NCI-H146 treated with DMSO at 0.1 percent for 48 hours (cell line): ENCODE measurements around the gene SMO.
"Not testable (repeated sequence)": the region's sequence is repeated elsewhere in the genome, so short reads cannot be mapped to it uniquely, and the experiment has no call there.

Experiments
- DNase-seq: peaks from one replicate; lab custom pipeline; 2025; ENCODE audit not compliant: unreplicated experiment; lab: John Stamatoyannopoulos, UW

The SMO gene

GRCh38 chr7:129169686-129170440, 18.6 kb upstream of the SMO start:
- DNase-seq, result no peak

- no peak for DNase-seq
Observed at GRCh38 chr7:129170441-129171021, 17.9 kb upstream of the SMO start.

- DNase-seq, result not testable (repeated sequence)
Observed at GRCh38 chr7:129173861-129174260, 14.6 kb upstream of the SMO start.

GRCh38 chr7:129176916-129177710, 11.3 kb upstream of the SMO start:
- no peak for DNase-seq

GRCh38 chr7:129184981-129185670, 3.3 kb upstream of the SMO start:
- DNase-seq, result no peak

GRCh38 chr7:129186749-129187260, 1.6 kb upstream of the SMO start:
- DNase-seq, result no peak

GRCh38 chr7:129187681-129188371, 607 bp upstream of the SMO start:
- DNase-seq, result no peak

GRCh38 chr7:129188892-129189660, 643 bp downstream of the SMO start:
- no peak for DNase-seq

- DNase-seq, result no peak
Observed at GRCh38 chr7:129189661-129190310, 1.4 kb downstream of the SMO start.

GRCh38 chr7:129191272-129191671, 2.8 kb downstream of the SMO start:
- no peak for DNase-seq

- DNase-seq, result no peak
Observed at GRCh38 chr7:129193892-129194291, 5.5 kb downstream of the SMO start.

GRCh38 chr7:129197771-129198170, 9.3 kb downstream of the SMO start:
- no peak for DNase-seq

- no peak for DNase-seq
Observed at GRCh38 chr7:129199406-129199805, 11.0 kb downstream of the SMO start.

- DNase-seq, result no peak
Observed at GRCh38 chr7:129202058-129202777, 13.8 kb downstream of the SMO start.

- no peak for DNase-seq
Observed at GRCh38 chr7:129203050-129203741, 14.8 kb downstream of the SMO start.

- no peak for DNase-seq
Observed at GRCh38 chr7:129205126-129205818, 16.8 kb downstream of the SMO start.

GRCh38 chr7:129205987-129206785, 17.8 kb downstream of the SMO start:
- no peak for DNase-seq
